Liver (tissue), 9 donors: ENCODE data around the gene NDUFA3. TPM values are rescaled to one million over a fixed set of nuclear protein-coding genes. Genes with fewer than 3 reads are reported as not detected.

Experiments used
- DNase-seq: peaks from one replicate; pipeline ENCODE4 v3.0.0-alpha.2; 2017; ENCODE audit warnings: low spot score
- H3K27ac ChIP-seq, 2 donors: one replicate each; pipeline ENCODE4 v1.7.0; 2013; ENCODE audit warnings: inconsistent platforms in 2 of 2, low read length in 2 of 2, control low read depth in 1 of 2, low read depth in 1 of 2, mild to moderate bottlenecking in 1 of 2
- H3K27me3 ChIP-seq, 4 donors: one replicate each; pipeline versions ENCODE4 v1.6.1 to v1.7.0; 2013; ENCODE audit warnings: low read length in 3 of 4, inconsistent platforms in 1 of 4, mild to moderate bottlenecking in 1 of 4, moderate library complexity in 1 of 4; ENCODE audit not compliant: control insufficient read depth in 4 of 4, insufficient read depth in 4 of 4
- H3K36me3 ChIP-seq, 4 donors: one replicate each; pipeline versions ENCODE4 v1.6.1 to v1.7.0; 2013; ENCODE audit warnings: low read length in 3 of 4, mild to moderate bottlenecking in 3 of 4, low read depth in 1 of 4, moderate library complexity in 1 of 4; ENCODE audit not compliant: control insufficient read depth in 4 of 4, insufficient read depth in 3 of 4
- H3K4me1 ChIP-seq, 4 donors: one replicate each; pipeline versions ENCODE4 v1.6.1 to v1.7.0; 2013; ENCODE audit warnings: low read length in 3 of 4, mild to moderate bottlenecking in 3 of 4, moderate library complexity in 1 of 4; ENCODE audit not compliant: control insufficient read depth in 4 of 4, insufficient read depth in 4 of 4
- H3K4me3 ChIP-seq, 3 donors: one replicate each; pipeline versions ENCODE4 v1.6.1 to v1.7.0; 2013; ENCODE audit warnings: low read length in 3 of 3, control low read depth in 1 of 3, low read depth in 1 of 3, mild to moderate bottlenecking in 1 of 3
- H3K9ac ChIP-seq, 2 donors: one replicate each; pipeline ENCODE4 v1.7.0; 2013; ENCODE audit warnings: low read length in 2 of 2, mild to moderate bottlenecking in 2 of 2, moderate library complexity in 2 of 2, control low read depth in 1 of 2, low read depth in 1 of 2
- H3K9me3 ChIP-seq, 4 donors: one replicate each; pipeline versions ENCODE4 v1.6.1 to v1.7.0; 2013; ENCODE audit warnings: low read length in 3 of 4; ENCODE audit not compliant: control insufficient read depth in 4 of 4
- EGR1 ChIP-seq, 2 donors: IDR thresholded peaks; 2 replicates each; pipeline ENCODE4 v1.6.1; 2016 to 2018; ENCODE audit warnings: antibody characterized with exemption in 2 of 2, low read depth in 2 of 2
- FOXA1 ChIP-seq: IDR thresholded peaks from 2 replicates; pipeline ENCODE4 v1.6.1; 2016; ENCODE audit warnings: antibody characterized with exemption
- FOXA2 ChIP-seq: IDR thresholded peaks from 2 replicates; pipeline ENCODE4 v1.6.1; 2016; ENCODE audit warnings: antibody characterized with exemption
- GABPA ChIP-seq, 2 donors: IDR thresholded peaks in 1 of 2; conservative IDR thresholded peaks in 1 of 2; 2 replicates each; pipeline ENCODE4 v1.6.1; 2016; ENCODE audit warnings: antibody characterized with exemption in 2 of 2, mild to moderate bottlenecking in 1 of 2, moderate library complexity in 1 of 2
- HNF4A ChIP-seq, 2 donors: conservative IDR thresholded peaks; 2 replicates each; pipeline ENCODE4 v1.6.1; 2016; ENCODE audit warnings: antibody characterized with exemption in 2 of 2, mild to moderate bottlenecking in 2 of 2
- HNF4G ChIP-seq: IDR thresholded peaks from 2 replicates; pipeline ENCODE4 v1.6.1; 2016; ENCODE audit warnings: antibody characterized with exemption
- JUND ChIP-seq, 2 donors: IDR thresholded peaks; 2 replicates each; pipeline ENCODE4 v1.6.1; 2016; ENCODE audit warnings: antibody characterized with exemption in 2 of 2
- NR2F2 ChIP-seq: IDR thresholded peaks from 2 replicates; pipeline ENCODE4 v1.6.1; 2016; ENCODE audit warnings: antibody characterized with exemption
- RAD21 ChIP-seq, 2 donors: IDR thresholded peaks; 2 replicates each; pipeline ENCODE4 v1.6.1; 2016; ENCODE audit warnings: antibody characterized with exemption in 2 of 2, mild to moderate bottlenecking in 2 of 2
- SP1 ChIP-seq: IDR thresholded peaks from 2 replicates; pipeline ENCODE4 v1.6.1; 2018; ENCODE audit warnings: antibody characterized with exemption, mild to moderate bottlenecking
- YY1 ChIP-seq: IDR thresholded peaks from 2 replicates; pipeline ENCODE4 v1.6.1; 2016; ENCODE audit warnings: antibody characterized with exemption, mild to moderate bottlenecking
- WGBS: extraction: QIAGEN DNeasy Blood & Tissue Kit; methylation state at CpG from one replicate; pipeline ENCODE4 v1.1.7; 2013; 5-methylcytosine and 5-hydroxymethylcytosine counted together
- polyA plus RNA-seq, 2 donors: library from polyadenylated mRNA; stranded (reverse) in 1 of 2; unstranded in 1 of 2; fragments of 200-250 nt in 1 of 2; fragments of >200 nt in 1 of 2; fragmentation: Nextera tagmentation in 1 of 2; extraction: Ambion mirVana in 1 of 2; gene quantifications; one replicate each; pipeline versions ENCODE4 v1.2.1 to v1.2.3, GENCODE V29; 2013 to 2015
- total RNA-seq, 2 donors: library from RNA; depleted of rRNA; stranded (reverse); fragments of >200 nt; gene quantifications; one replicate each; pipeline ENCODE4 v1.2.3, GENCODE V29; 2014
- TF ChIP-seq, protein P1 (sequence below): IDR thresholded peaks from 2 replicates; pipeline ENCODE4 v1.6.1; 2016; ENCODE audit warnings: antibody characterized with exemption, mild to moderate bottlenecking
- TF ChIP-seq, protein P2 (sequence below): fragments of 150-350 bp; IDR thresholded peaks from 2 replicates; pipeline ENCODE4 v1.5.1; 2017; ENCODE audit warnings: improper control_type of control experiment, low read depth, low read length; ENCODE audit not compliant: missing input control
- TF ChIP-seq, protein P3 (sequence below): IDR thresholded peaks from 2 replicates; pipeline ENCODE4 v1.6.1; 2016; ENCODE audit warnings: antibody characterized with exemption
- TF ChIP-seq, protein P4 (sequence below): IDR thresholded peaks from 2 replicates; pipeline ENCODE4 v1.6.1; 2016; ENCODE audit warnings: antibody characterized with exemption
- donor health status: healthy.
- donor health status: healthy.
- donor health status: healthy.
- donor health status: healthy.
- donor health status: healthy.

Gene NDUFA3
- total RNA-seq = 10 to 100 TPM in 1 of 2 donors, 1 to 10 TPM in 1; 5.9 to 10.6 TPM
- 100 to 1,000 TPM; 126 to 343 TPM for polyA plus RNA-seq

DNA sequence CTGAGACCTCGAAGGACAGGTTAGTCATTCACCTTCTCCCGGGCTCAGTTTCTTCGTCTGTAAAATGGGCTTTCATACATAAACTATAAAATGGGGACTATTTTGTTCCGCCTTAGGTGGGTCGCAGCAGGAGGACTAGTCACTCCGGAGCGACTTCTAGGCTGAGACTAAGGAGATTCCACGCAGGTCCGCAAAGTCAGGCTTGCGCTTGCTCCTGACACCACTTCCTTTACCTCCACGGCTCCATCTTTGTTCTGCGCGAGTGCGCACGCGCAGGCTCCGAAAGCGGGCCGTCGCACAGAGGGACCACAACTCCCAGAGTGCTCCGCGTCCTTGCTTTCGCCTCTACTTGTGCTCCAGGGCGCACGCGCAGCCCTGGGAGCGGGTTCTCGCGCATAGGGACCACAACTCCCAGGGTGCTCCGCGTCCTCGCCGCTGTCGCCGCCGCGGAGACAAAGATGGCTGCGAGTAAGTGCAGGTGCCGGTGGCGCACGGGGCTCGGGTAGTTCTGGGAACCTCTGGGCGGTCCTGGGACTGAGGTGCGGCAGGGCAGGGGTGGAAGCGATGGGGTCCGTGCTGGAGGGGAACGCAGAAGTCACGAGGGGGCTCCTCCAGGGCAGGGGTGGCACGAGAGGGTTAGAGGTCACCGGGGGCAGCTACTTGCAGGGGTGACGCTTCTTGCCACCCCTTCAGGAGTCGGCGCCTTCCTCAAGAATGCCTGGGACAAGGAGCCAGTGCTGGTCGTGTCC is at the start of gene NDUFA3:
NDUFA3 (plus strand) TSS at position 435 of the 749 bp plus-strand sequence; CDS start at position 459, 24 bp downstream.
- peak within 1 kb of the TSS; percentile 93 to 94 (median 94) for H3K4me3 ChIP-seq
- peak within 1 kb of the TSS; percentile 36 to 55 for H3K27ac ChIP-seq
- no peaks in the 10 kb centered on the region for H3K27me3 ChIP-seq
- DNase-seq = peak; percentile 96
- H3K9me3 ChIP-seq = no peaks in the 10 kb centered on the region
- H3K9ac ChIP-seq = peak within 1 kb of the TSS; percentile 26 to 81
- H3K36me3 ChIP-seq = peaks cover 0 to 15% (median 8%) of the 10 kb centered on the region in 4 donors
- TF ChIP-seq, protein P1, sequence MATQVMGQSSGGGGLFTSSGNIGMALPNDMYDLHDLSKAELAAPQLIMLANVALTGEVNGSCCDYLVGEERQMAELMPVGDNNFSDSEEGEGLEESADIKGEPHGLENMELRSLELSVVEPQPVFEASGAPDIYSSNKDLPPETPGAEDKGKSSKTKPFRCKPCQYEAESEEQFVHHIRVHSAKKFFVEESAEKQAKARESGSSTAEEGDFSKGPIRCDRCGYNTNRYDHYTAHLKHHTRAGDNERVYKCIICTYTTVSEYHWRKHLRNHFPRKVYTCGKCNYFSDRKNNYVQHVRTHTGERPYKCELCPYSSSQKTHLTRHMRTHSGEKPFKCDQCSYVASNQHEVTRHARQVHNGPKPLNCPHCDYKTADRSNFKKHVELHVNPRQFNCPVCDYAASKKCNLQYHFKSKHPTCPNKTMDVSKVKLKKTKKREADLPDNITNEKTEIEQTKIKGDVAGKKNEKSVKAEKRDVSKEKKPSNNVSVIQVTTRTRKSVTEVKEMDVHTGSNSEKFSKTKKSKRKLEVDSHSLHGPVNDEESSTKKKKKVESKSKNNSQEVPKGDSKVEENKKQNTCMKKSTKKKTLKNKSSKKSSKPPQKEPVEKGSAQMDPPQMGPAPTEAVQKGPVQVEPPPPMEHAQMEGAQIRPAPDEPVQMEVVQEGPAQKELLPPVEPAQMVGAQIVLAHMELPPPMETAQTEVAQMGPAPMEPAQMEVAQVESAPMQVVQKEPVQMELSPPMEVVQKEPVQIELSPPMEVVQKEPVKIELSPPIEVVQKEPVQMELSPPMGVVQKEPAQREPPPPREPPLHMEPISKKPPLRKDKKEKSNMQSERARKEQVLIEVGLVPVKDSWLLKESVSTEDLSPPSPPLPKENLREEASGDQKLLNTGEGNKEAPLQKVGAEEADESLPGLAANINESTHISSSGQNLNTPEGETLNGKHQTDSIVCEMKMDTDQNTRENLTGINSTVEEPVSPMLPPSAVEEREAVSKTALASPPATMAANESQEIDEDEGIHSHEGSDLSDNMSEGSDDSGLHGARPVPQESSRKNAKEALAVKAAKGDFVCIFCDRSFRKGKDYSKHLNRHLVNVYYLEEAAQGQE = no peak
- TF ChIP-seq HNF4A (conservative IDR thresholded peaks at IDR 0.05) (no peak), HNF4G (no peak), YY1 (peak; percentile 99), JUND (IDR thresholded peaks at IDR 0.05) (no peak), NR2F2 (no peak), FOXA2 (no peak), RAD21 (IDR thresholded peaks at IDR 0.05) (no peak), FOXA1 (no peak), GABPA (IDR thresholded peaks at IDR 0.05 in 1 of 2, conservative IDR thresholded peaks at IDR 0.05 in 1 of 2) (peak in 1 of 2 donors; percentile 80), EGR1 (IDR thresholded peaks at IDR 0.05; ENCODE audit: low read depth in 2 of 2) (no peak), SP1 (peak; percentile 28)
- TF ChIP-seq, protein P2, sequence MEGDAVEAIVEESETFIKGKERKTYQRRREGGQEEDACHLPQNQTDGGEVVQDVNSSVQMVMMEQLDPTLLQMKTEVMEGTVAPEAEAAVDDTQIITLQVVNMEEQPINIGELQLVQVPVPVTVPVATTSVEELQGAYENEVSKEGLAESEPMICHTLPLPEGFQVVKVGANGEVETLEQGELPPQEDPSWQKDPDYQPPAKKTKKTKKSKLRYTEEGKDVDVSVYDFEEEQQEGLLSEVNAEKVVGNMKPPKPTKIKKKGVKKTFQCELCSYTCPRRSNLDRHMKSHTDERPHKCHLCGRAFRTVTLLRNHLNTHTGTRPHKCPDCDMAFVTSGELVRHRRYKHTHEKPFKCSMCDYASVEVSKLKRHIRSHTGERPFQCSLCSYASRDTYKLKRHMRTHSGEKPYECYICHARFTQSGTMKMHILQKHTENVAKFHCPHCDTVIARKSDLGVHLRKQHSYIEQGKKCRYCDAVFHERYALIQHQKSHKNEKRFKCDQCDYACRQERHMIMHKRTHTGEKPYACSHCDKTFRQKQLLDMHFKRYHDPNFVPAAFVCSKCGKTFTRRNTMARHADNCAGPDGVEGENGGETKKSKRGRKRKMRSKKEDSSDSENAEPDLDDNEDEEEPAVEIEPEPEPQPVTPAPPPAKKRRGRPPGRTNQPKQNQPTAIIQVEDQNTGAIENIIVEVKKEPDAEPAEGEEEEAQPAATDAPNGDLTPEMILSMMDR = no peak
- TF ChIP-seq, protein P3, sequence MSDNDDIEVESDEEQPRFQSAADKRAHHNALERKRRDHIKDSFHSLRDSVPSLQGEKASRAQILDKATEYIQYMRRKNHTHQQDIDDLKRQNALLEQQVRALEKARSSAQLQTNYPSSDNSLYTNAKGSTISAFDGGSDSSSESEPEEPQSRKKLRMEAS = peak; percentile 38
- TF ChIP-seq, protein P4, sequence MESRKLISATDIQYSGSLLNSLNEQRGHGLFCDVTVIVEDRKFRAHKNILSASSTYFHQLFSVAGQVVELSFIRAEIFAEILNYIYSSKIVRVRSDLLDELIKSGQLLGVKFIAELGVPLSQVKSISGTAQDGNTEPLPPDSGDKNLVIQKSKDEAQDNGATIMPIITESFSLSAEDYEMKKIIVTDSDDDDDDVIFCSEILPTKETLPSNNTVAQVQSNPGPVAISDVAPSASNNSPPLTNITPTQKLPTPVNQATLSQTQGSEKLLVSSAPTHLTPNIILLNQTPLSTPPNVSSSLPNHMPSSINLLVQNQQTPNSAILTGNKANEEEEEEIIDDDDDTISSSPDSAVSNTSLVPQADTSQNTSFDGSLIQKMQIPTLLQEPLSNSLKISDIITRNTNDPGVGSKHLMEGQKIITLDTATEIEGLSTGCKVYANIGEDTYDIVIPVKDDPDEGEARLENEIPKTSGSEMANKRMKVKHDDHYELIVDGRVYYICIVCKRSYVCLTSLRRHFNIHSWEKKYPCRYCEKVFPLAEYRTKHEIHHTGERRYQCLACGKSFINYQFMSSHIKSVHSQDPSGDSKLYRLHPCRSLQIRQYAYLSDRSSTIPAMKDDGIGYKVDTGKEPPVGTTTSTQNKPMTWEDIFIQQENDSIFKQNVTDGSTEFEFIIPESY = peak; percentile 96
- 3% methylated on average over 54 of the region's 54 CpGs for WGBS
- H3K4me1 ChIP-seq = peaks cover 0 to 24% (median 9%) of the 10 kb centered on the region in 4 donors
